SH-SY5Y (cell line): Measurements from ENCODE around the gene NOL6.

Experiments used
- GATA2 ChIP-seq: IDR thresholded peaks from 2 replicates; pipeline ENCODE4 v1.6.1; 2011; ENCODE audit warnings: mild to moderate bottlenecking, low read depth, low read length
- GATA3 ChIP-seq: IDR thresholded peaks from 2 replicates; pipeline ENCODE4 v1.6.1; 2011; ENCODE audit warnings: low read depth, mild to moderate bottlenecking, low read length, moderate library complexity

DNA sequence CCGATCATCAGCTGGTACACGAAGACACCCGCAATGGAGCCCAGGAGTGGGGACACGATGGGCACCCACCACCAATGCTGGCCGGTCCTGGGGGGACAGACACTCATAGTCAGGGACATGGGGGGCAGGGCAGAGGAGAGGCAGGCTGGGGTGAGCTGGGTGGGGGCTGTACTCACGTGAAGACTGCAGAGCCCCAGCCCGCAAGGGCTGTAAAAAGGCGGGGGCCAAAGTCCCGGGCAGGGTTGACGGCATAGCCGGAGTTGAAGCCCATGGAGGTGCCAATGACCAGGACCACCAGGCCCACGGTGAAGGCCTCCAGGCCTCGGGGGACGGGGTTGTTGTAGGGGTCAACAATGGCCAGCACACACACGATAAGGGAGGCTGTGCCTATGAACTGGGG is 31.6 kb downstream of the NOL6 start:
- no peak for TF ChIP-seq GATA2
- TF ChIP-seq GATA3: no peak
